BJ (cell line): Measurements from ENCODE around the gene NF2. TPM values are rescaled to one million over a fixed set of nuclear protein-coding genes. Genes with fewer than 3 reads are reported as not detected.
A peak's percentile ranks its signal among the peaks of the same experiment; 100 is the strongest.

ENCODE experiments used
- CTCF ChIA-PET: fragments of 350-600 bp; formaldehyde crosslinking; extraction: SDS; loops from one replicate; lab custom pipeline; 2021; ENCODE audit warnings: antibody characterized with exemption, inconsistent platforms; lab: Yijun Ruan, JAX
- POLR2A ChIA-PET: fragments of 300-600 bp; sonication (Branson Sonifier 250); formaldehyde crosslinking; extraction: SDS; loops from one replicate; lab custom pipeline; 2021; ENCODE audit warnings: antibody characterized with exemption; lab: Charles Lee
- DNase-seq: peaks from one replicate; pipeline ENCODE4 v3.0.0-alpha.2; 2011; ENCODE audit warnings: low read depth
- H3K27me3 ChIP-seq: 2 replicates; pipeline ENCODE4 v1.6.0; 2011; ENCODE audit warnings: low read length; ENCODE audit not compliant: control insufficient read depth, insufficient read depth
- H3K36me3 ChIP-seq: 2 replicates; pipeline ENCODE4 v1.5.1; 2011; ENCODE audit warnings: low read length; ENCODE audit not compliant: control insufficient read depth, insufficient read depth
- H3K4me3 ChIP-seq: 2 replicates; pipeline ENCODE4 v1.5.1; 2011; ENCODE audit warnings: low read depth, mild to moderate bottlenecking, control low read depth, low read length
- polyA plus RNA-seq: library from polyadenylated mRNA; depleted of rRNA; stranded (reverse); fragments of >200 nt; gene quantifications from 2 replicates; pipeline ENCODE4 v1.2.3, GENCODE V29; 2011
- TF ChIP-seq, protein P1 (sequence below): IDR thresholded peaks from 2 replicates; pipeline ENCODE4 v1.5.1; 2011; ENCODE audit warnings: low read depth, mild to moderate bottlenecking, control low read depth, inconsistent platforms, low read length, moderate library complexity; ENCODE audit not compliant: insufficient read depth

The NF2 gene
- polyA plus RNA-seq, 1 experiment: 36.0 TPM

DNA sequence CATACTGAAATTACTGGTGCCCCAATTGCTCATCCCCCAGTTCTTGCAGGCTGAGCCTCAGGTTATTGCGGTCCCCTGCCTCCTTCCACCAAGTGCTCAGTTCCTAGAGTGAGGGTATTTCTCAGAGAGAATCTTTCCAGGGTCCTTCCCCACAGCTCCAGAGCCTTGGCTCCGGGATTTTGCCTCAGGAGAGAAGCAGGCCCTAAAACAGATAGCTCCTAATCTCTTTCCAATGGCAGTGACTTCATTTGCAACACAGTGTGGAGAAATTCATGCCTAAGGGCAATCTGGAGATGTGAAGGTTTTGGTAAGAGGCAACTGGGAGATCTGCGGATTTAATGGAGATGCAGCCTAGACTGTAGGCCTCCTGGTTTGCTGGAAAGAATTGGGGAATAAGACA is 2.9 kb downstream of the NF2 start:
- 0 out of 2 replicates have a peak, but pooled peaks cover 1% of the 10 kb centered on the region for H3K36me3 ChIP-seq
- TF ChIP-seq, protein P1, sequence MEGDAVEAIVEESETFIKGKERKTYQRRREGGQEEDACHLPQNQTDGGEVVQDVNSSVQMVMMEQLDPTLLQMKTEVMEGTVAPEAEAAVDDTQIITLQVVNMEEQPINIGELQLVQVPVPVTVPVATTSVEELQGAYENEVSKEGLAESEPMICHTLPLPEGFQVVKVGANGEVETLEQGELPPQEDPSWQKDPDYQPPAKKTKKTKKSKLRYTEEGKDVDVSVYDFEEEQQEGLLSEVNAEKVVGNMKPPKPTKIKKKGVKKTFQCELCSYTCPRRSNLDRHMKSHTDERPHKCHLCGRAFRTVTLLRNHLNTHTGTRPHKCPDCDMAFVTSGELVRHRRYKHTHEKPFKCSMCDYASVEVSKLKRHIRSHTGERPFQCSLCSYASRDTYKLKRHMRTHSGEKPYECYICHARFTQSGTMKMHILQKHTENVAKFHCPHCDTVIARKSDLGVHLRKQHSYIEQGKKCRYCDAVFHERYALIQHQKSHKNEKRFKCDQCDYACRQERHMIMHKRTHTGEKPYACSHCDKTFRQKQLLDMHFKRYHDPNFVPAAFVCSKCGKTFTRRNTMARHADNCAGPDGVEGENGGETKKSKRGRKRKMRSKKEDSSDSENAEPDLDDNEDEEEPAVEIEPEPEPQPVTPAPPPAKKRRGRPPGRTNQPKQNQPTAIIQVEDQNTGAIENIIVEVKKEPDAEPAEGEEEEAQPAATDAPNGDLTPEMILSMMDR: no peak
- CTCF ChIA-PET: interaction anchor here (1.0 to 4.2 kb wide), 6 partner anchors 11 to 20 kb away, joined by 3 to 24 read pairs (median 6); no protein-coding TSS in a partner anchor
- no peak for DNase-seq
- POLR2A ChIA-PET: no interaction called here
- H3K27me3 ChIP-seq: no peaks in the 10 kb centered on the region
- H3K4me3 ChIP-seq: no peak overlapping the region

DNA sequence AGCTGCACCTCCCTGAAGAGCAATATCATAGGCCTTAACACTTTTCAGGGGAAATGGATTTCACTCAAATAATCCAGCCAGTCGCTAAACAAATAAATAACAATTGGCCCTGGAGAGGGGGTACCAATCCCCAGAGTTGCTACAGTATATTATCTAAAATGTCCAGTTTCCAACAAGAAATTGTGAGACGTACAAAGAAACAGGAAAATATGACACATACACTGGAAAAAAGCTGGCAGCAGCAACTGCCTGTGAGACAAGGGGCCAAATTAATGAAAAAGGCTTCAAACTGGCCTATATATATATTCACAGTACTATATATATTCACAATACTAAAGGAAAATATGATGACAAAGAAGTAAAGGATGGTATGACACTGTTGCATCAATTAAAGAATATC is 4.0 kb downstream of the NF2 start:
- CTCF ChIA-PET: interaction anchor here (1.7 to 4.2 kb wide), 2 partner anchors 10 to 17 kb away, joined by 7 to 17 read pairs; no protein-coding TSS in a partner anchor
- Histone ChIP-seq H3K27me3 (no peaks in the 10 kb centered on the region), H3K4me3 (no peak overlapping the region), H3K36me3 (0 out of 2 replicates have a peak, but pooled peaks cover 1% of the 10 kb centered on the region)
- TF ChIP-seq, protein P1: no peak
- no peak for DNase-seq
- POLR2A ChIA-PET: no interaction called here

DNA sequence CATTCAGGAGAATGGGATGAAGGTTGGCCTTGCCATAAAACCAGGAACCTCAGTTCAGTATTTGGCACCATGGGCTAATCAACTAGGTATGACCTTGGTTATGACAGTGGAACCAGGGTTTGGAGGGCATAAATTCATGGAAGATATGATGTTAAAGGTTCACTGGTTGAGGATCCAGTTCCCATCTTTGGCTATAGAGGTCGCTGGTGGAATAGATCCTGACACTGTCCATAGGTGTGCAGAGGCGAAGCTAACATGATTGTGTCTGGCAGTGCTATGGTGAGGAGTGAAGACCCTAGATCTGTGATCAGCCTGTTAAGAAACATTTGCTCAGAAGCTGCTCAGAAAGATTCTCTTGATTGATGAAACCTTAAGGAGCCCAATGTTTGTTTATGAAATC is 5.7 kb downstream of the NF2 start:
- Histone ChIP-seq H3K4me3 (no peak overlapping the region), H3K27me3 (no peaks in the 10 kb centered on the region), H3K36me3 (0 out of 2 replicates have a peak, but pooled peaks cover 1% of the 10 kb centered on the region)
- no peak for DNase-seq
- CTCF ChIA-PET: interaction anchor here (1.0 to 1.5 kb wide), 2 partner anchors 10 to 24 kb away, joined by 3 read pairs; no protein-coding TSS in a partner anchor
- POLR2A ChIA-PET: no interaction called here
- TF ChIP-seq, protein P1: peak; percentile 33

DNA sequence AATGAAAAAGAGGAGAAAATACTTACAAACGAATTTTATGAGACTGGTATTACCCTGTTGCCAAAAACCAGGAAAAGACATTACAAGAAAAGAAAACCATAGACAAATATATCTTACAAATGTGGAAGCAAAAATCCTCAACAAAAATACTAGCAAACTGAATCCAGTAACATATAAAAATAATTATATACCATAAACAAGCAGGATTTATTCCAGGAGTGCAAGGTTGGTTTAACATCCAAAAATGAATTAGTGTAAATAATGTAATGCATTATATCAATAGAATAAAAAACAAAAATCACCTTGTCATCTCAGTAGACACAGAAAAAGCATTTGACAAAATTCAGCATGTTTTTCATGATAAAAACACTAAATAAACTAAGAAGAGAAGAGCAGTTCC is 7.3 kb downstream of the NF2 start:
- ChIA-PET CTCF (interaction anchor here (1.5 to 2.3 kb wide), 3 partner anchors 12 to 21 kb away, joined by 3 to 8 read pairs (median 5); no protein-coding TSS in a partner anchor), POLR2A (no interaction called here)
- DNase-seq: no peak
- Histone ChIP-seq H3K36me3 (no peaks in the 10 kb centered on the region), H3K4me3 (no peak overlapping the region), H3K27me3 (no peaks in the 10 kb centered on the region)
- TF ChIP-seq, protein P1: no peak

DNA sequence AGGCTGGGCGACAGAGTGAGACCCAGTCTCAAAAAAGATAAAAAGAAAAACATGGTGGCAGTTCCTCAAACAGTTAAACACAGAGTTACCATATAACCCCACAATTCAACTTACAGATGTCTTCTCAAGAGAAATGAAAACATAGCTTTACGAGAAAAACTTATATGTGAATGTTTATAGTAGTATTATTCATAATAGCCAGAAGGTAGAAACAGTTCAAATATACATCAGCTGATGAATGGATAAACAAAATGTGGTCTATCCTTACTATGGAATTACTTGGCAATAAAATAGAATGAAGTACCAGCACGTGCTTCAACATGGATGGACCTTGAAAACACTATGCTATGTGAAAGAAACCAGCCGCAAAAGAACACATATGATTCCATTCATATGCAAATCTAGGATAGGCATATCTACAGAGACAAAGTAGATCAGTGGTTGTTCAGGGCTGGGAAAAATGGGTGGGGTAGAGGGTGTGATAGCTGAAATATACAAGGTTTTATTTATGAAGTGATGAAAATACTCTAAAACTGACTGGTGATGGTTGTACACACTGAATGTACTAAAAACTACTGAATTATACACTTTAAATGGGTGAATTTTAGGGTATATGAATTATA is 12.4 kb downstream of the NF2 start:
- Histone ChIP-seq H3K36me3 (no peaks in the 10 kb centered on the region), H3K4me3 (no peak overlapping the region), H3K27me3 (no peaks in the 10 kb centered on the region)
- no peak for DNase-seq
- TF ChIP-seq, protein P1: no peak
- CTCF ChIA-PET: interaction anchor here (0.7 to 3.5 kb wide), 4 partner anchors 9 to 64 kb away, joined by 3 to 21 read pairs (median 6); no protein-coding TSS in a partner anchor
- POLR2A ChIA-PET: no interaction called here
